ENCODE measurements around the gene MAST4.

DNA sequence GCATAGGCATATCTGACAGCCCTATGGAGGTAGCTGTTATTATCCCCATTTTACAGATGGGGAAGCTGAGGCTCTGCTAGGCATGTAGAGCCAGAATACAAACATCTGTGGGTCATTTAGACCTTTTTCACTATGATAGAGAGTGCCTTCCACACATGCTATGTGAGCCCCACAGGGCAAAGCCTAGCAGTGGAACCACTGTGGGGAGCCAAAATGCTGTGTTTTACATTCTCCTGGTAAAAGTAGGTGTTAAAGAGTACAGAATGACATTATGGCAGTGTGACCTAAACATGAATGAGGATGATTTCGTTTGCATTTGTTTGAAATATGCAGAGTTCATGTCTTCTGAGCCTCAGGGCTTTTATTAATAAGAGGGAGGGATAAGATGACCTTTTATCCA is 265.2 kb downstream of the MAST4 start:
- TF ChIP-seq ZC3H13 (CRISPR knock-in tag; IDR thresholded peaks at IDR 0.05), result no peak
- TF ChIP-seq, protein P1, sequence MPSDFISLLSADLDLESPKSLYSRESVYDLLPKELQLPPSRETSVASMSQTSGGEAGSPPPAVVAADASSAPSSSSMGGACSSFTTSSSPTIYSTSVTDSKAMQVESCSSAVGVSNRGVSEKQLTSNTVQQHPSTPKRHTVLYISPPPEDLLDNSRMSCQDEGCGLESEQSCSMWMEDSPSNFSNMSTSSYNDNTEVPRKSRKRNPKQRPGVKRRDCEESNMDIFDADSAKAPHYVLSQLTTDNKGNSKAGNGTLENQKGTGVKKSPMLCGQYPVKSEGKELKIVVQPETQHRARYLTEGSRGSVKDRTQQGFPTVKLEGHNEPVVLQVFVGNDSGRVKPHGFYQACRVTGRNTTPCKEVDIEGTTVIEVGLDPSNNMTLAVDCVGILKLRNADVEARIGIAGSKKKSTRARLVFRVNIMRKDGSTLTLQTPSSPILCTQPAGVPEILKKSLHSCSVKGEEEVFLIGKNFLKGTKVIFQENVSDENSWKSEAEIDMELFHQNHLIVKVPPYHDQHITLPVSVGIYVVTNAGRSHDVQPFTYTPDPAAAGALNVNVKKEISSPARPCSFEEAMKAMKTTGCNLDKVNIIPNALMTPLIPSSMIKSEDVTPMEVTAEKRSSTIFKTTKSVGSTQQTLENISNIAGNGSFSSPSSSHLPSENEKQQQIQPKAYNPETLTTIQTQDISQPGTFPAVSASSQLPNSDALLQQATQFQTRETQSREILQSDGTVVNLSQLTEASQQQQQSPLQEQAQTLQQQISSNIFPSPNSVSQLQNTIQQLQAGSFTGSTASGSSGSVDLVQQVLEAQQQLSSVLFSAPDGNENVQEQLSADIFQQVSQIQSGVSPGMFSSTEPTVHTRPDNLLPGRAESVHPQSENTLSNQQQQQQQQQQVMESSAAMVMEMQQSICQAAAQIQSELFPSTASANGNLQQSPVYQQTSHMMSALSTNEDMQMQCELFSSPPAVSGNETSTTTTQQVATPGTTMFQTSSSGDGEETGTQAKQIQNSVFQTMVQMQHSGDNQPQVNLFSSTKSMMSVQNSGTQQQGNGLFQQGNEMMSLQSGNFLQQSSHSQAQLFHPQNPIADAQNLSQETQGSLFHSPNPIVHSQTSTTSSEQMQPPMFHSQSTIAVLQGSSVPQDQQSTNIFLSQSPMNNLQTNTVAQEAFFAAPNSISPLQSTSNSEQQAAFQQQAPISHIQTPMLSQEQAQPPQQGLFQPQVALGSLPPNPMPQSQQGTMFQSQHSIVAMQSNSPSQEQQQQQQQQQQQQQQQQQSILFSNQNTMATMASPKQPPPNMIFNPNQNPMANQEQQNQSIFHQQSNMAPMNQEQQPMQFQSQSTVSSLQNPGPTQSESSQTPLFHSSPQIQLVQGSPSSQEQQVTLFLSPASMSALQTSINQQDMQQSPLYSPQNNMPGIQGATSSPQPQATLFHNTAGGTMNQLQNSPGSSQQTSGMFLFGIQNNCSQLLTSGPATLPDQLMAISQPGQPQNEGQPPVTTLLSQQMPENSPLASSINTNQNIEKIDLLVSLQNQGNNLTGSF (CRISPR knock-in tag; IDR thresholded peaks at IDR 0.05), result no peak
- no peak for TF ChIP-seq TCF12 (IDR thresholded peaks at IDR 0.05)
- TF ChIP-seq TCF12 (CRISPR knock-in tag; IDR thresholded peaks at IDR 0.05), result no peak
- no peak for TF ChIP-seq EZH2 (conservative IDR thresholded peaks at IDR 0.05; ENCODE audit: low read depth, low read length)
- no peak for TF ChIP-seq POLR2G (IDR thresholded peaks at IDR 0.05; ENCODE audit: low read depth, low read length)
- no peak for TF ChIP-seq SP2 (CRISPR knock-in tag; IDR thresholded peaks at IDR 0.05)
- TF ChIP-seq, protein P2, sequence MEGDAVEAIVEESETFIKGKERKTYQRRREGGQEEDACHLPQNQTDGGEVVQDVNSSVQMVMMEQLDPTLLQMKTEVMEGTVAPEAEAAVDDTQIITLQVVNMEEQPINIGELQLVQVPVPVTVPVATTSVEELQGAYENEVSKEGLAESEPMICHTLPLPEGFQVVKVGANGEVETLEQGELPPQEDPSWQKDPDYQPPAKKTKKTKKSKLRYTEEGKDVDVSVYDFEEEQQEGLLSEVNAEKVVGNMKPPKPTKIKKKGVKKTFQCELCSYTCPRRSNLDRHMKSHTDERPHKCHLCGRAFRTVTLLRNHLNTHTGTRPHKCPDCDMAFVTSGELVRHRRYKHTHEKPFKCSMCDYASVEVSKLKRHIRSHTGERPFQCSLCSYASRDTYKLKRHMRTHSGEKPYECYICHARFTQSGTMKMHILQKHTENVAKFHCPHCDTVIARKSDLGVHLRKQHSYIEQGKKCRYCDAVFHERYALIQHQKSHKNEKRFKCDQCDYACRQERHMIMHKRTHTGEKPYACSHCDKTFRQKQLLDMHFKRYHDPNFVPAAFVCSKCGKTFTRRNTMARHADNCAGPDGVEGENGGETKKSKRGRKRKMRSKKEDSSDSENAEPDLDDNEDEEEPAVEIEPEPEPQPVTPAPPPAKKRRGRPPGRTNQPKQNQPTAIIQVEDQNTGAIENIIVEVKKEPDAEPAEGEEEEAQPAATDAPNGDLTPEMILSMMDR (CRISPR knock-in tag; IDR thresholded peaks at IDR 0.05), result 0 out of 2 replicates have a peak, but pooled peaks have one; percentile 4

Measured in HepG2 (cell line).